Thyroid gland (tissue), 4 donors: ENCODE results near the gene MS4A10. TPM values are rescaled to one million over a fixed set of nuclear protein-coding genes. Genes with fewer than 3 reads are reported as not detected.

Experiments used
- DNase-seq, 2 donors: peaks; one replicate each; pipeline ENCODE4 v3.0.0-alpha.2; 2019
- H3K27ac ChIP-seq, 3 donors: fragments of 200-600 bp; sonication (generic); 1 replicate in 2 of 3; 2 replicates in 1 of 3; pipeline ENCODE4 v1.5.1; 2016 to 2019; ENCODE audit warnings: mild to moderate bottlenecking in 1 of 3, moderate library complexity in 1 of 3
- H3K27me3 ChIP-seq: fragments of 200-600 bp; sonication (generic); one replicate; pipeline ENCODE4 v1.5.1; 2019
- H3K36me3 ChIP-seq, 2 donors: fragments of 200-600 bp; sonication (generic); one replicate each; pipeline ENCODE4 v1.5.1; 2016 to 2019
- H3K4me1 ChIP-seq, 2 donors: fragments of 200-600 bp; sonication (generic); one replicate each; pipeline ENCODE4 v1.5.1; 2017 to 2019
- H3K4me3 ChIP-seq, 3 donors: fragments of 200-600 bp; sonication (generic); replicated peaks in 1 of 3; 1 replicate in 2 of 3; 2 replicates in 1 of 3; pipeline ENCODE4 v1.5.1; 2016; ENCODE audit warnings: mild to moderate bottlenecking in 1 of 3
- H3K9me3 ChIP-seq: fragments of 200-600 bp; sonication (generic); one replicate; pipeline ENCODE4 v1.5.1; 2017
- CTCF ChIP-seq, 6 experiments: fragments of 200-600 bp in 3 of 6; fragments of 450-650 bp in 3 of 6; sonication (generic) in 3 of 6; IDR thresholded peaks; one replicate each; pipeline ENCODE4 v1.5.1; 2016 to 2019; ENCODE audit warnings: antibody characterized with exemption in 6 of 6, mild to moderate bottlenecking in 2 of 6, inconsistent platforms in 1 of 6, moderate library complexity in 1 of 6
- POLR2A ChIP-seq, 2 donors: fragments of 450-650 bp; IDR thresholded peaks; one replicate each; pipeline ENCODE4 v1.6.1; 2017; ENCODE audit warnings: antibody characterized with exemption in 2 of 2, mild to moderate bottlenecking in 2 of 2, moderate library complexity in 1 of 2
- WGBS, 2 donors: methylation state at CpG; one replicate each; pipeline ENCODE4 v1.1.5; 2017; 5-methylcytosine and 5-hydroxymethylcytosine counted together
- intact Hi-C: fragments of 100-400 bp; cut with DNase I; formaldehyde crosslinking; loops from one replicate; pipeline ENCODE4 v1.15.1; 2023
- total RNA-seq, 4 donors: library from RNA; depleted of rRNA; stranded (reverse); fragments of >200 nt; gene quantifications; one replicate each; pipeline ENCODE4 v1.2.3, GENCODE V29; 2016

MS4A10 gene
- total RNA-seq, 4 donors from 2014 or later, result not detected

DNA sequence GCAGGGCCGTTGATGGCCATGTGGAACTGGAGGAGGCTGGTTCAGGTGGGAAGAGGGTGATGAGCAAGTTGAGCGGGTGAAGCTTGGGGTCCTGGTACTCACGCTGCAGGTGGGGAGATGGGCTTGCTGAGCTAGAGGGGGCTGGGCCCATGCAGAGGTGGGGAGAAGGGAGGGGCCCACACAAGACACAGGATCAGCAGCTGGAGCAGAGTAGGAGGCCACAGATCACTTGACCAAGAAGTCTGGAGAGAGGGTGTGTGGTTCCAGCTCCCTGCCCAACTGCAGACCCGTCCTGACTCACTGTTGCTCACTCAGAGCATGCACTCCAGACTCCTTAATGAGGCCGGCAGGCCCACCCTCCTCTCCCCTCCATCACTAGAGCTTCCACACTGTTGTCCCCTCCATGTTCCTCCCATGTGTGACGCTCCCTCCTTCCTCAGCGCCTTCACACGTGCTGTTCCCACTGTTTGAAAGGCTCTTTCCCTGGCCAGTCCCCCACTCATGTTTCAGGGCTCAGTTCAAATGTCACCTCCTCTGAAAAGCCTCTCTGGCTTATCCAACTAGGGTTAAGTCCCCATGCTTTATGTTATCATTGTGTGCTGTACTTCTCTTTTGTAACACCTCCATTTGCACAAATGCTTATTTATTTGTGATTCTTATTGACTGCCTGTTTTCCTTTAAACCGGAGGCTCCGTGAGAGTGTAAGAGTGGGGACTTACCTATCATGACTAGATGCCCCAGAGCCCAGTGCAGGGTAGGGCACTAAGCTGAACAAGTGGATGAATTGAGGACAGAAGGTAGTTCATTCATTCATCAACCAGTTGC, 59.1 kb downstream of the MS4A10 start:
- H3K27ac ChIP-seq, result no peak overlapping the region
- peaks cover 26 to 29% of the 10 kb centered on the region in 2 donors for H3K4me1 ChIP-seq
- intact Hi-C loops, result no loop called here
- WGBS, 2 donors, result 55 to 65% methylated on average over 10 of the region's 10 CpGs
- no peak overlapping the region for H3K4me3 ChIP-seq
- no peaks in the 10 kb centered on the region for H3K36me3 ChIP-seq
- DNase-seq, result no peak
- H3K27me3 ChIP-seq, result no peaks in the 10 kb centered on the region
- TF ChIP-seq POLR2A (IDR thresholded peaks at IDR 0.05), result no peak
- no peak for TF ChIP-seq CTCF (IDR thresholded peaks at IDR 0.05)
- no peaks in the 10 kb centered on the region for H3K9me3 ChIP-seq

DNA sequence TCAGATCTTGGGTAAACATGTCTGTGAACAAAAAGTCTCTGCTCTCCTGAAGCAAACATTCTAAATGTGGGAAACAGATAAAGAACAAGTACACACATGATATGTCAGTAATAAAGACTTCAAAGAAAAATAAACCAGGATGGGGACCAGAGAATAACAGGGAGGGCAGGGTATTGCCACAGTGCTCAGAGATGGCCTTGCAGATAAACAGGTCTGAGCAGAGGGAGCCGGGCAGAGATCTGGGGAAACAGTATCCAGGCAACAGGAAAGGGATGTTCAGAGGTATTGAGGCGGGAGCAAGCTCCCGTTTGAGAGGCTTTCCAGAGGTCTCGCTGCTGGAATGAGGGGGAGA, 59.7 kb downstream of the MS4A10 start:
- no peak overlapping the region for H3K27ac ChIP-seq
- intact Hi-C loops, result no loop called here
- H3K36me3 ChIP-seq, result peaks cover 0 to 4% of the 10 kb centered on the region in 2 donors
- no peaks in the 10 kb centered on the region for H3K9me3 ChIP-seq
- H3K27me3 ChIP-seq, result no peaks in the 10 kb centered on the region
- peaks cover 26 to 29% of the 10 kb centered on the region in 2 donors for H3K4me1 ChIP-seq
- TF ChIP-seq POLR2A (IDR thresholded peaks at IDR 0.05), result no peak
- 50 to 57% methylated on average over 4 of the region's 4 CpGs for WGBS, 2 donors
- no peak overlapping the region for H3K4me3 ChIP-seq
- DNase-seq, result no peak

- H3K27ac ChIP-seq, result no peak overlapping the region
- H3K9me3 ChIP-seq, result no peaks in the 10 kb centered on the region
- H3K4me1 ChIP-seq, result peaks cover 26 to 29% of the 10 kb centered on the region in 2 donors
- H3K27me3 ChIP-seq, result no peaks in the 10 kb centered on the region
- TF ChIP-seq CTCF (IDR thresholded peaks at IDR 0.05) (no peak), POLR2A (IDR thresholded peaks at IDR 0.05) (no peak)
- intact Hi-C loops, result no loop called here
- no peak for DNase-seq
- H3K4me3 ChIP-seq, result no peak overlapping the region
- WGBS, 2 donors, result 87 to 91% methylated on average over 8 of the region's 8 CpGs
- H3K36me3 ChIP-seq, result peaks cover 4 to 9% of the 10 kb centered on the region in 2 donors
Measured at GRCh38 chr11:60845338-60845737, 60.2 kb downstream of the MS4A10 start.

GRCh38 chr11:60847281-60847680, 62.1 kb downstream of the MS4A10 start:
- Histone ChIP-seq H3K9me3 (no peaks in the 10 kb centered on the region), H3K27me3 (no peaks in the 10 kb centered on the region), H3K36me3 (peaks cover 14 to 16% of the 10 kb centered on the region in 2 donors), H3K4me1 (peaks cover 13 to 17% of the 10 kb centered on the region in 2 donors), H3K27ac (no peak overlapping the region), H3K4me3 (no peak overlapping the region)
- 65 to 77% methylated on average over 6 to 13 of the region's 13 CpGs for WGBS, 2 donors
- intact Hi-C loops, result no loop called here
- TF ChIP-seq CTCF (IDR thresholded peaks at IDR 0.05) (no peak), POLR2A (IDR thresholded peaks at IDR 0.05) (no peak)
- no peak for DNase-seq

- DNase-seq, result no peak
- H3K36me3 ChIP-seq, result peaks cover 14 to 16% of the 10 kb centered on the region in 2 donors
- TF ChIP-seq POLR2A (IDR thresholded peaks at IDR 0.05) (no peak), CTCF (IDR thresholded peaks at IDR 0.05) (no peak)
- 92 to 96% methylated on average over 12 of the region's 12 CpGs for WGBS, 2 donors
- intact Hi-C loops, result no loop called here
- no peak overlapping the region for H3K4me3 ChIP-seq
- no peaks in the 10 kb centered on the region for H3K9me3 ChIP-seq
- H3K27ac ChIP-seq, result no peak overlapping the region
- peaks cover 9 to 12% of the 10 kb centered on the region in 2 donors for H3K4me1 ChIP-seq
- no peaks in the 10 kb centered on the region for H3K27me3 ChIP-seq
Measured at GRCh38 chr11:60847896-60848295, 62.8 kb downstream of the MS4A10 start.
